Sigmoid colon (tissue), 4 donors: Measurements from ENCODE around the gene SPEF2.

Experiments used
- EP300 ChIP-seq, 4 donors: sonication (generic); formaldehyde crosslinking; IDR thresholded peaks; one replicate each; pipeline ENCODE4 v1.6.1; 2017; ENCODE audit warnings: antibody characterized with exemption in 4 of 4
- POLR2A ChIP-seq, 2 donors: fragments of 450-650 bp; IDR thresholded peaks; one replicate each; pipeline ENCODE4 v1.6.1; 2016; ENCODE audit warnings: antibody characterized with exemption in 2 of 2, mild to moderate bottlenecking in 2 of 2, moderate library complexity in 2 of 2
- POLR2AphosphoS5 ChIP-seq, 4 donors: sonication (generic); formaldehyde crosslinking; IDR thresholded peaks; one replicate each; pipeline ENCODE4 v1.6.1; 2017; ENCODE audit warnings: antibody characterized with exemption in 4 of 4
- TF ChIP-seq, protein P1 (sequence below), 4 experiments: fragments of 450-650 bp in 3 of 4; fragments of 200-600 bp in 1 of 4; IDR thresholded peaks; one replicate each; pipeline ENCODE4 v1.5.1; 2016 to 2019; ENCODE audit warnings: antibody characterized with exemption in 4 of 4, mild to moderate bottlenecking in 3 of 4, moderate library complexity in 2 of 4

DNA sequence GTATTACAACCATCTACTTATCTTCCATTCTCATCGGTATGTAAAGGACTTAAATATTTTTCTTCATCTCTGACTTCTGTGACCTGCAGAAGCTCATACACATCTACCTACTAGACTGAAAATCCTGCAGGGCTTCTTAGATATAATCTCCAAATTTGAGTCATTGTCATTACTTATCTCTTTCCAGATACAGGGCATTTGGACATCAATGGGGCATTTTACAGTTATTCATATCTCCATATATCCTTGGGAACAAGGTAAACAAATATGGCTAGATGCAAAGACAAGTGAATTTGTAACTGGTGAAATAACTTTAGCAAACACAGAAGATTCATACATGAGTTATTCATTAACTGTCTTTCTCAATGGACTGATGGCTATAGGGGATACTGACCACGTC, 201.4 kb downstream of the SPEF2 start:
- TF ChIP-seq POLR2A (IDR thresholded peaks at IDR 0.05) (no peak), POLR2AphosphoS5 (IDR thresholded peaks at IDR 0.05) (no peak), EP300 (IDR thresholded peaks at IDR 0.05) (no peak)
- TF ChIP-seq, protein P1, sequence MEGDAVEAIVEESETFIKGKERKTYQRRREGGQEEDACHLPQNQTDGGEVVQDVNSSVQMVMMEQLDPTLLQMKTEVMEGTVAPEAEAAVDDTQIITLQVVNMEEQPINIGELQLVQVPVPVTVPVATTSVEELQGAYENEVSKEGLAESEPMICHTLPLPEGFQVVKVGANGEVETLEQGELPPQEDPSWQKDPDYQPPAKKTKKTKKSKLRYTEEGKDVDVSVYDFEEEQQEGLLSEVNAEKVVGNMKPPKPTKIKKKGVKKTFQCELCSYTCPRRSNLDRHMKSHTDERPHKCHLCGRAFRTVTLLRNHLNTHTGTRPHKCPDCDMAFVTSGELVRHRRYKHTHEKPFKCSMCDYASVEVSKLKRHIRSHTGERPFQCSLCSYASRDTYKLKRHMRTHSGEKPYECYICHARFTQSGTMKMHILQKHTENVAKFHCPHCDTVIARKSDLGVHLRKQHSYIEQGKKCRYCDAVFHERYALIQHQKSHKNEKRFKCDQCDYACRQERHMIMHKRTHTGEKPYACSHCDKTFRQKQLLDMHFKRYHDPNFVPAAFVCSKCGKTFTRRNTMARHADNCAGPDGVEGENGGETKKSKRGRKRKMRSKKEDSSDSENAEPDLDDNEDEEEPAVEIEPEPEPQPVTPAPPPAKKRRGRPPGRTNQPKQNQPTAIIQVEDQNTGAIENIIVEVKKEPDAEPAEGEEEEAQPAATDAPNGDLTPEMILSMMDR (IDR thresholded peaks at IDR 0.05), result no peak
